NOMO-1 (cell line): ENCODE measurements around the gene FUT8.
A peak's percentile ranks its signal among the peaks of the same experiment; 100 is the strongest.
"Not testable (repeated sequence)": the region's sequence is repeated elsewhere in the genome, so short reads cannot be mapped to it uniquely, and the experiment has no call there.

ENCODE experiments used
- DNase-seq, 2 experiments: peaks; one replicate each; lab custom pipeline; 2025; ENCODE audit not compliant: unreplicated experiment in 2 of 2; lab: John Stamatoyannopoulos, UW

FUT8 gene

GRCh38 chr14:65414961-65415589, 2.5 kb downstream of the FUT8 start:
- peak in 1 of 2 experiments; percentile 17 for DNase-seq

- no peak for DNase-seq
Measured at GRCh38 chr14:65415613-65416012, 3.1 kb downstream of the FUT8 start.

- no peak for DNase-seq
Measured at GRCh38 chr14:65419593-65420252, 7.2 kb downstream of the FUT8 start.

- no peak for DNase-seq
Measured at GRCh38 chr14:65421201-65421981, 8.9 kb downstream of the FUT8 start.

- DNase-seq, result no peak
Measured at GRCh38 chr14:65422088-65422834, 9.7 kb downstream of the FUT8 start.

- no peak for DNase-seq
Measured at GRCh38 chr14:65423982-65424381, 11.5 kb downstream of the FUT8 start.

GRCh38 chr14:65424531-65424930, 12.0 kb downstream of the FUT8 start:
- DNase-seq, result no peak

GRCh38 chr14:65425885-65426284, 13.4 kb downstream of the FUT8 start:
- DNase-seq, result no peak

- not testable (repeated sequence) for DNase-seq
Measured at GRCh38 chr14:65426902-65427301, 14.4 kb downstream of the FUT8 start.

GRCh38 chr14:65428691-65429090, 16.2 kb downstream of the FUT8 start:
- DNase-seq, result no peak

GRCh38 chr14:65429757-65430156, 17.2 kb downstream of the FUT8 start:
- no peak for DNase-seq

GRCh38 chr14:65431245-65431644, 18.7 kb downstream of the FUT8 start:
- DNase-seq, result no peak

GRCh38 chr14:65431951-65432350, 19.4 kb downstream of the FUT8 start:
- DNase-seq, result no peak

GRCh38 chr14:65432361-65432948, 19.9 kb downstream of the FUT8 start:
- DNase-seq, result no peak

GRCh38 chr14:65433157-65433556, 20.6 kb downstream of the FUT8 start:
- DNase-seq, result no peak

- no peak for DNase-seq
Measured at GRCh38 chr14:65433646-65434045, 21.1 kb downstream of the FUT8 start.

- no peak for DNase-seq
Measured at GRCh38 chr14:65434216-65434850, 21.8 kb downstream of the FUT8 start.

GRCh38 chr14:65438266-65438933, 25.9 kb downstream of the FUT8 start:
- no peak for DNase-seq

- DNase-seq, result no peak
Measured at GRCh38 chr14:65439117-65439516, 26.6 kb downstream of the FUT8 start.

GRCh38 chr14:65440230-65440629, 27.7 kb downstream of the FUT8 start:
- DNase-seq, result no peak
